Ishikawa (cell line): ENCODE results near the gene C14orf180.

Source experiments
- CEBPB ChIP-seq: IDR thresholded peaks from 2 replicates; pipeline ENCODE4 v1.6.1; 2012
- CREB1 ChIP-seq: IDR thresholded peaks from 2 replicates; pipeline ENCODE4 v1.6.1; 2012; ENCODE audit warnings: low read depth
- EGR1 ChIP-seq: IDR thresholded peaks from 2 replicates; pipeline ENCODE4 v1.6.1; 2012
- EP300 ChIP-seq: IDR thresholded peaks from 2 replicates; pipeline ENCODE4 v1.6.1; 2012; ENCODE audit warnings: borderline replicate concordance
- FOXM1 ChIP-seq: IDR thresholded peaks from 2 replicates; pipeline ENCODE4 v1.6.1; 2012; ENCODE audit warnings: low read depth, borderline replicate concordance
- MAX ChIP-seq: IDR thresholded peaks from 2 replicates; pipeline ENCODE4 v1.6.1; 2012
- NFIC ChIP-seq: IDR thresholded peaks from 2 replicates; pipeline ENCODE4 v1.6.1; 2012
- RAD21 ChIP-seq: IDR thresholded peaks from 2 replicates; pipeline ENCODE4 v1.6.1; 2012; ENCODE audit warnings: low read depth
- REST ChIP-seq: IDR thresholded peaks from 2 replicates; pipeline ENCODE4 v1.6.1; 2012; ENCODE audit warnings: low read depth, mild to moderate bottlenecking
- TAF1 ChIP-seq: IDR thresholded peaks from 2 replicates; pipeline ENCODE4 v1.6.1; 2012; ENCODE audit warnings: low read depth, mild to moderate bottlenecking
- TCF12 ChIP-seq: IDR thresholded peaks from 2 replicates; pipeline ENCODE4 v1.6.1; 2012; ENCODE audit warnings: low read depth
- TEAD4 ChIP-seq: IDR thresholded peaks from 2 replicates; pipeline ENCODE4 v1.6.1; 2012
- USF1 ChIP-seq: IDR thresholded peaks from 2 replicates; pipeline ENCODE4 v1.6.1; 2012
- YY1 ChIP-seq: IDR thresholded peaks from 2 replicates; pipeline ENCODE4 v1.6.1; 2012; ENCODE audit warnings: low read depth
- ZBTB7A ChIP-seq: IDR thresholded peaks from 2 replicates; pipeline ENCODE4 v1.6.1; 2012; ENCODE audit warnings: low read depth

The C14orf180 gene

GRCh38 chr14:104544362-104544961 lies 35.1 kb upstream of the C14orf180 start:
- no peak for TF ChIP-seq TCF12
- no peak for TF ChIP-seq ZBTB7A
- no peak for TF ChIP-seq CREB1
- no peak for TF ChIP-seq YY1
- no peak for TF ChIP-seq EGR1
- no peak for TF ChIP-seq MAX
- no peak for TF ChIP-seq CEBPB
- TF ChIP-seq TAF1 = no peak
- TF ChIP-seq FOXM1 = no peak
- TF ChIP-seq USF1 = no peak
- TF ChIP-seq EP300 = no peak

GRCh38 chr14:104545151-104545941 lies 34.2 kb upstream of the C14orf180 start:
- no peak for TF ChIP-seq NFIC
- TF ChIP-seq EP300 = no peak
- TF ChIP-seq TAF1 = no peak
- TF ChIP-seq TEAD4 = no peak
- TF ChIP-seq CEBPB = no peak
- TF ChIP-seq USF1 = no peak
- TF ChIP-seq MAX = no peak
- TF ChIP-seq ZBTB7A = no peak
- no peak for TF ChIP-seq RAD21
- no peak for TF ChIP-seq CREB1
- TF ChIP-seq YY1 = no peak
- no peak for TF ChIP-seq FOXM1
- no peak for TF ChIP-seq EGR1
- TF ChIP-seq TCF12 = no peak
- TF ChIP-seq REST = no peak

GRCh38 chr14:104545942-104546501 lies 33.5 kb upstream of the C14orf180 start:
- no peak for TF ChIP-seq NFIC

GRCh38 chr14:104546591-104547309 lies 32.8 kb upstream of the C14orf180 start:
- TF ChIP-seq CREB1 (no peak), RAD21 (no peak), MAX (no peak), TEAD4 (no peak), CEBPB (no peak), FOXM1 (no peak), EGR1 (no peak), TCF12 (no peak), TAF1 (no peak), NFIC (no peak)

GRCh38 chr14:104547310-104547997 lies 32.1 kb upstream of the C14orf180 start:
- TF ChIP-seq FOXM1 (no peak), EP300 (no peak), RAD21 (no peak), YY1 (no peak), MAX (no peak), ZBTB7A (no peak), CREB1 (no peak), USF1 (no peak), NFIC (no peak), TCF12 (no peak), EGR1 (no peak), REST (no peak), CEBPB (no peak)
